ENCODE results near the gene TRIO. TPM values are rescaled to one million over a fixed set of nuclear protein-coding genes. Genes with fewer than 3 reads are reported as not detected.
A peak's percentile ranks its signal among the peaks of the same experiment; 100 is the strongest.

The TRIO gene
- total RNA-seq, 1 experiment from 2014 or later = 88.8 TPM

GRCh38 chr5:14462681-14463080 is 319.5 kb downstream of the TRIO start:
- Mint-ChIP-seq H3K36me3 (peaks cover 35% of the 10 kb centered on the region), H3K27ac (no peak overlapping the region), H3K4me1 (peaks cover 10% of the 10 kb centered on the region), H3K27me3 (ENCODE audit: low read depth) (no peaks in the 10 kb centered on the region), H3K4me3 (no peak overlapping the region), H3K9me3 (no peaks in the 10 kb centered on the region)
- ChIA-PET CTCF (interaction anchor here (0.6 kb wide), 1 partner anchor 58 kb away, joined by 3 read pairs; no protein-coding TSS in a partner anchor), POLR2A (no interaction called here)
- DNase-seq (ENCODE audit: low spot score) (no peak), ATAC-seq (no peak)
- TF ChIP-seq CBFB (CRISPR knock-in tag; IDR thresholded peaks at IDR 0.05; ENCODE audit: low read depth) (no peak), ZNF396 (CRISPR knock-in tag; IDR thresholded peaks at IDR 0.05; ENCODE audit: borderline replicate concordance) (no peak), SP1 (CRISPR knock-in tag; conservative IDR thresholded peaks at IDR 0.05) (no peak), KAT7 (CRISPR knock-in tag; IDR thresholded peaks at IDR 0.05; ENCODE audit: borderline replicate concordance) (no peak), FOXP1 (CRISPR knock-in tag; IDR thresholded peaks at IDR 0.05; ENCODE audit: borderline replicate concordance) (no peak), TEAD1 (CRISPR knock-in tag; IDR thresholded peaks at IDR 0.05) (no peak), ATF1 (CRISPR knock-in tag; IDR thresholded peaks at IDR 0.05) (no peak), ZNF138 (CRISPR knock-in tag; conservative IDR thresholded peaks at IDR 0.05) (no peak), RELA (CRISPR knock-in tag; IDR thresholded peaks at IDR 0.05; ENCODE audit: borderline replicate concordance) (no peak), ZNF219 (CRISPR knock-in tag; IDR thresholded peaks at IDR 0.05; ENCODE audit: borderline replicate concordance) (no peak), ZNF416 (CRISPR knock-in tag; IDR thresholded peaks at IDR 0.05) (no peak), JUN (CRISPR knock-in tag; IDR thresholded peaks at IDR 0.05) (no peak), CREB1 (CRISPR knock-in tag; IDR thresholded peaks at IDR 0.05) (no peak), NFATC4 (CRISPR knock-in tag; IDR thresholded peaks at IDR 0.05) (no peak), GTF2I (CRISPR knock-in tag; conservative IDR thresholded peaks at IDR 0.05) (no peak), USF2 (CRISPR knock-in tag; IDR thresholded peaks at IDR 0.05) (no peak)
- TF ChIP-seq, protein P1, sequence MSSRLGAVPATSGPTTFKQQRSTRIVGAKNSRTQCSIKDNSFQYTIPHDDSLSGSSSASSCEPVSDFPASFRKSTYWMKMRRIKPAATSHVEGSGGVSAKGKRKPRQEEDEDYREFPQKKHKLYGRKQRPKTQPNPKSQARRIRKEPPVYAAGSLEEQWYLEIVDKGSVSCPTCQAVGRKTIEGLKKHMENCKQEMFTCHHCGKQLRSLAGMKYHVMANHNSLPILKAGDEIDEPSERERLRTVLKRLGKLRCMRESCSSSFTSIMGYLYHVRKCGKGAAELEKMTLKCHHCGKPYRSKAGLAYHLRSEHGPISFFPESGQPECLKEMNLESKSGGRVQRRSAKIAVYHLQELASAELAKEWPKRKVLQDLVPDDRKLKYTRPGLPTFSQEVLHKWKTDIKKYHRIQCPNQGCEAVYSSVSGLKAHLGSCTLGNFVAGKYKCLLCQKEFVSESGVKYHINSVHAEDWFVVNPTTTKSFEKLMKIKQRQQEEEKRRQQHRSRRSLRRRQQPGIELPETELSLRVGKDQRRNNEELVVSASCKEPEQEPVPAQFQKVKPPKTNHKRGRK (CRISPR knock-in tag; IDR thresholded peaks at IDR 0.05; ENCODE audit: borderline replicate concordance) = no peak
- TF ChIP-seq, protein P2, sequence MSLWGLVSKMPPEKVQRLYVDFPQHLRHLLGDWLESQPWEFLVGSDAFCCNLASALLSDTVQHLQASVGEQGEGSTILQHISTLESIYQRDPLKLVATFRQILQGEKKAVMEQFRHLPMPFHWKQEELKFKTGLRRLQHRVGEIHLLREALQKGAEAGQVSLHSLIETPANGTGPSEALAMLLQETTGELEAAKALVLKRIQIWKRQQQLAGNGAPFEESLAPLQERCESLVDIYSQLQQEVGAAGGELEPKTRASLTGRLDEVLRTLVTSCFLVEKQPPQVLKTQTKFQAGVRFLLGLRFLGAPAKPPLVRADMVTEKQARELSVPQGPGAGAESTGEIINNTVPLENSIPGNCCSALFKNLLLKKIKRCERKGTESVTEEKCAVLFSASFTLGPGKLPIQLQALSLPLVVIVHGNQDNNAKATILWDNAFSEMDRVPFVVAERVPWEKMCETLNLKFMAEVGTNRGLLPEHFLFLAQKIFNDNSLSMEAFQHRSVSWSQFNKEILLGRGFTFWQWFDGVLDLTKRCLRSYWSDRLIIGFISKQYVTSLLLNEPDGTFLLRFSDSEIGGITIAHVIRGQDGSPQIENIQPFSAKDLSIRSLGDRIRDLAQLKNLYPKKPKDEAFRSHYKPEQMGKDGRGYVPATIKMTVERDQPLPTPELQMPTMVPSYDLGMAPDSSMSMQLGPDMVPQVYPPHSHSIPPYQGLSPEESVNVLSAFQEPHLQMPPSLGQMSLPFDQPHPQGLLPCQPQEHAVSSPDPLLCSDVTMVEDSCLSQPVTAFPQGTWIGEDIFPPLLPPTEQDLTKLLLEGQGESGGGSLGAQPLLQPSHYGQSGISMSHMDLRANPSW (CRISPR knock-in tag; conservative IDR thresholded peaks at IDR 0.05; ENCODE audit: low read depth) = no peak

GRCh38 chr5:14463629-14464028 is 320.5 kb downstream of the TRIO start:
- POLR2A ChIA-PET = no interaction called here
- H3K36me3 Mint-ChIP-seq = peaks cover 35% of the 10 kb centered on the region
- ATAC-seq (no peak), DNase-seq (ENCODE audit: low spot score) (no peak)
- H3K27ac Mint-ChIP-seq = peak overlapping the region; percentile 83
- H3K9me3 Mint-ChIP-seq = no peaks in the 10 kb centered on the region
- CTCF ChIA-PET = no interaction called here
- H3K4me3 Mint-ChIP-seq = no peak overlapping the region
- H3K4me1 Mint-ChIP-seq = peaks cover 10% of the 10 kb centered on the region
- no peaks in the 10 kb centered on the region for H3K27me3 Mint-ChIP-seq (ENCODE audit: low read depth)
- TF ChIP-seq MLX (CRISPR knock-in tag; IDR thresholded peaks at IDR 0.05) (no peak), ZNF396 (CRISPR knock-in tag; IDR thresholded peaks at IDR 0.05; ENCODE audit: borderline replicate concordance) (no peak), ZNF138 (CRISPR knock-in tag; conservative IDR thresholded peaks at IDR 0.05) (no peak), E2F1 (CRISPR knock-in tag; IDR thresholded peaks at IDR 0.05) (no peak), GTF2I (CRISPR knock-in tag; conservative IDR thresholded peaks at IDR 0.05) (no peak), NFATC4 (CRISPR knock-in tag; IDR thresholded peaks at IDR 0.05) (no peak), RELA (CRISPR knock-in tag; IDR thresholded peaks at IDR 0.05; ENCODE audit: borderline replicate concordance) (no peak)
- TF ChIP-seq, protein P3, sequence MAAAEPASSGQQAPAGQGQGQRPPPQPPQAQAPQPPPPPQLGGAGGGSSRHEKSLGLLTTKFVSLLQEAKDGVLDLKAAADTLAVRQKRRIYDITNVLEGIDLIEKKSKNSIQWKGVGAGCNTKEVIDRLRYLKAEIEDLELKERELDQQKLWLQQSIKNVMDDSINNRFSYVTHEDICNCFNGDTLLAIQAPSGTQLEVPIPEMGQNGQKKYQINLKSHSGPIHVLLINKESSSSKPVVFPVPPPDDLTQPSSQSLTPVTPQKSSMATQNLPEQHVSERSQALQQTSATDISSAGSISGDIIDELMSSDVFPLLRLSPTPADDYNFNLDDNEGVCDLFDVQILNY (CRISPR knock-in tag; IDR thresholded peaks at IDR 0.05) = no peak
- TF ChIP-seq, protein P1 (CRISPR knock-in tag; IDR thresholded peaks at IDR 0.05; ENCODE audit: borderline replicate concordance) = no peak
